ENCODE data around the gene MICALL2. TPM values are rescaled to one million over a fixed set of nuclear protein-coding genes. Genes with fewer than 3 reads are reported as not detected.

MICALL2 gene
- total and polyA plus RNA-seq, 4 donors: 19.0 to 70.6 (median 41.0) TPM

DNA sequence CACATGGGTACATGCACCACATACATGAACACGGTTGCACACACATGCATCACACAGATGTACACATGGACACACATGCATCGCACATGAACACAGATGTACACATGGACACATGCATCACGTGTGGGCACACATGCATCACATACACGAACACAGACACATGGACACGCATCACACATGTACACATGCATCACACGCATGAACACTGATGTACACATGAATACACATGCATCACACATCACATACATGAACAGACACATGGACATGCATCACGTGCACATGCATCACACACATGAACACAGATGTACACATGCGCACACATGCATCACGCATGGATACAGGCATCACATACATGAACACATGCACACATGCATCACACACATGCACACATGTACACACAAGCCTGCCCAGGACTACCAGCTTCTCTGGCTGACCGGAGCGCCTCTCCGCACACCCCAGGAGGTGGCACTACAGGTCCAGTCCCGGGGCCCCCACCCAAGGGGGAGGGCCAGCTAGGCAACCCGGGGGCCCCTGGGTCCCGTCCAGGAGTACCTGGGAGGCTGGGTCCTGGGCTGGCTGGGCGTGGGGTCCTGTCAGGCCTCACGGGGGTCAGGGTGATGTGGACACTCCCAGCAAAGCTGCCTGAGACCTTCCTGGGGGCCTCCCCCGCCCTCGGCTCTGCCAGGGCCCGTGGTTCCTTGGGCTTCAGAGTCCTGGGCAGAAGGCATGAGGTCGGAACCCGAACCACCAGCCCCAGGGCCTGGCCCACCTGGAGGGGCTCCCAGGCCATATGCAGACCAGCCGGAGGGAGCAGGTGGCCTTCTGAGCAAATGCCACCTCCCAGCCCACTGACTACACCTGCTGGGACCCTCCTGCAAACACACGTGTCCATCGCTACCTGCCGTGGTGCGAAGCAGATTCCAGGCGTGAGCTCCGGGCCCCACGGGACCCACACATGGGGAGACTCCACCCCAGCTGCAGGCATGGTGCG, 19.6 kb downstream of the MICALL2 start:
- Histone ChIP-seq H3K4me1 (ENCODE audit: control insufficient read depth in 5 of 5, insufficient read depth in 5 of 5, low read length in 5 of 5) (no peaks in the 10 kb centered on the region), H3K4me3 (no peak overlapping the region), H3K36me3 (ENCODE audit: control insufficient read depth in 4 of 4, insufficient read depth in 4 of 4, low read length in 4 of 4) (peaks cover 0 to 50% (median 0%) of the 10 kb centered on the region in 4 donors), H3K27me3 (ENCODE audit: control insufficient read depth in 3 of 3, insufficient read depth in 3 of 3, low read length in 2 of 3) (no peaks in the 10 kb centered on the region), H3K27ac (ENCODE audit: low read depth in 1 of 2, low read length in 1 of 2) (no peak overlapping the region), H3K9ac (ENCODE audit: insufficient read depth in 1 of 2, low read length in 2 of 2) (no peak overlapping the region), H3K9me3 (ENCODE audit: control insufficient read depth in 4 of 4, insufficient read depth in 3 of 4, low read length in 3 of 4) (no peaks in the 10 kb centered on the region)
- no peak for ATAC-seq (ENCODE audit: insufficient read depth, low FRiP score)
- WGBS, 2 donors: 94 to 95% methylated on average over 31 of the region's 31 CpGs
- TF ChIP-seq, protein P1, sequence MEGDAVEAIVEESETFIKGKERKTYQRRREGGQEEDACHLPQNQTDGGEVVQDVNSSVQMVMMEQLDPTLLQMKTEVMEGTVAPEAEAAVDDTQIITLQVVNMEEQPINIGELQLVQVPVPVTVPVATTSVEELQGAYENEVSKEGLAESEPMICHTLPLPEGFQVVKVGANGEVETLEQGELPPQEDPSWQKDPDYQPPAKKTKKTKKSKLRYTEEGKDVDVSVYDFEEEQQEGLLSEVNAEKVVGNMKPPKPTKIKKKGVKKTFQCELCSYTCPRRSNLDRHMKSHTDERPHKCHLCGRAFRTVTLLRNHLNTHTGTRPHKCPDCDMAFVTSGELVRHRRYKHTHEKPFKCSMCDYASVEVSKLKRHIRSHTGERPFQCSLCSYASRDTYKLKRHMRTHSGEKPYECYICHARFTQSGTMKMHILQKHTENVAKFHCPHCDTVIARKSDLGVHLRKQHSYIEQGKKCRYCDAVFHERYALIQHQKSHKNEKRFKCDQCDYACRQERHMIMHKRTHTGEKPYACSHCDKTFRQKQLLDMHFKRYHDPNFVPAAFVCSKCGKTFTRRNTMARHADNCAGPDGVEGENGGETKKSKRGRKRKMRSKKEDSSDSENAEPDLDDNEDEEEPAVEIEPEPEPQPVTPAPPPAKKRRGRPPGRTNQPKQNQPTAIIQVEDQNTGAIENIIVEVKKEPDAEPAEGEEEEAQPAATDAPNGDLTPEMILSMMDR (IDR thresholded peaks at IDR 0.05; ENCODE audit: control extremely low read depth, extremely low read depth): no peak
- DNase-seq: no peak

DNA sequence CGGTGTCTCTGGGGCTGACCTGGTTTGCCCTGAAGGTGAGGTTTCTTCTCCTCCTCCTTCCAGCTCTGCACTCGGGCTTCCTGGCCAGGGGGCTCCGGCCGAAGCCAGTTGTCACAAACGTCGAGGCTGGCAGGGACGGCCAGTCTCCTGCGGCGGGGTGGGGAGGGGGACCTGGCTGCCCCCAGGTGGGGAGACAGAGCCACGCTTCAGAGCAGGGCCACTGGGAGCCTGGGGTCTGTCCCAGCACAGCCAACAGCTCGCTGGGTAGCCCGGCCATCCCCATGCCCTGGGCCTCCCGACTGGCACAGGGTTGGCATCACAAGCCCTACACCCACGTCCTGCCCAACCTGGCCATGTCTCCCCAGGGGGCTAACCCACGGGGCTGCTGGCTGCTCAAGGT, 20.4 kb downstream of the MICALL2 start:
- Histone ChIP-seq H3K27me3 (ENCODE audit: control insufficient read depth in 3 of 3, insufficient read depth in 3 of 3, low read length in 2 of 3) (no peaks in the 10 kb centered on the region), H3K9ac (ENCODE audit: insufficient read depth in 1 of 2, low read length in 2 of 2) (no peak overlapping the region), H3K36me3 (ENCODE audit: control insufficient read depth in 4 of 4, insufficient read depth in 4 of 4, low read length in 4 of 4) (peaks cover 0 to 56% (median 0%) of the 10 kb centered on the region in 4 donors), H3K4me1 (ENCODE audit: control insufficient read depth in 5 of 5, insufficient read depth in 5 of 5, low read length in 5 of 5) (no peaks in the 10 kb centered on the region), H3K9me3 (ENCODE audit: control insufficient read depth in 4 of 4, insufficient read depth in 3 of 4, low read length in 3 of 4) (no peaks in the 10 kb centered on the region), H3K4me3 (no peak overlapping the region), H3K27ac (ENCODE audit: low read depth in 1 of 2, low read length in 1 of 2) (no peak overlapping the region)
- 87% methylated on average over 13 to 15 of the region's 15 CpGs for WGBS, 2 donors
- DNase-seq (no peak), ATAC-seq (ENCODE audit: insufficient read depth, low FRiP score) (no peak)
- TF ChIP-seq, protein P1 (IDR thresholded peaks at IDR 0.05; ENCODE audit: control extremely low read depth, extremely low read depth): no peak

DNA sequence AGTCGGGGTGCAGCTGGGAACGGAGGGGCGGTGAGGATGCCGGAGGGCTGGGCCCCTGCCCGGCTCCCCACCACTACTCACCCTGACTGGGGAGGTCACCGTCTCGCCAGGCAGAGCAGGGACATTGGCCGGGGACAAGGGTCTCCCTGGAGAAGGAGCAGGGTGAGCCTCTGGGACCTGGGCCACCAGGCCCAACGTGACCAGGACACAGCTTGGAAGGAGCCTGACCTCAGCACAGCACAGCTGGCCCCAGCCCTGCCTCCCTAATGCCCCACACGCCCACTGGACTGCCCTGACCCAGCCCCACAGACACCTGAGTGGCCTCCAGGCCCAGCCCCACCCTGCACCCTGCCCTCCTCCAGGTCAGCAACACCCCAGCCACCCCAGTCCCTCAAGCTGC, 21.1 kb downstream of the MICALL2 start:
- Histone ChIP-seq H3K36me3 (ENCODE audit: control insufficient read depth in 4 of 4, insufficient read depth in 4 of 4, low read length in 4 of 4) (peaks cover 0 to 56% (median 0%) of the 10 kb centered on the region in 4 donors), H3K4me1 (ENCODE audit: control insufficient read depth in 5 of 5, insufficient read depth in 5 of 5, low read length in 5 of 5) (no peaks in the 10 kb centered on the region), H3K27ac (ENCODE audit: low read depth in 1 of 2, low read length in 1 of 2) (no peak overlapping the region), H3K9ac (ENCODE audit: insufficient read depth in 1 of 2, low read length in 2 of 2) (no peak overlapping the region), H3K27me3 (ENCODE audit: control insufficient read depth in 3 of 3, insufficient read depth in 3 of 3, low read length in 2 of 3) (no peaks in the 10 kb centered on the region), H3K4me3 (no peak overlapping the region), H3K9me3 (ENCODE audit: control insufficient read depth in 4 of 4, insufficient read depth in 3 of 4, low read length in 3 of 4) (no peaks in the 10 kb centered on the region)
- TF ChIP-seq, protein P1 (IDR thresholded peaks at IDR 0.05; ENCODE audit: control extremely low read depth, extremely low read depth): no peak
- no peak for DNase-seq
- WGBS, 2 donors: 95 to 97% methylated on average over 10 of the region's 10 CpGs
- ATAC-seq (ENCODE audit: insufficient read depth, low FRiP score): no peak
